Nephron progenitor cell (in vitro differentiated cells): ENCODE measurements around the gene TMTC2.

ENCODE experiments used
- DNase-seq: peaks from one replicate; pipeline ENCODE4 v3.0.0; 2021
- H3K27ac Mint-ChIP-seq: 2 replicates; pipeline ENCODE4 v1.8.0; 2021; ENCODE audit warnings: mild to moderate bottlenecking, moderate library complexity, mixed read lengths
- H3K27me3 Mint-ChIP-seq: 2 replicates; pipeline ENCODE4 v1.8.0; 2021; ENCODE audit warnings: mild to moderate bottlenecking, low read depth, mixed read lengths; ENCODE audit not compliant: poor library complexity
- H3K36me3 Mint-ChIP-seq: 2 replicates; pipeline ENCODE4 v1.8.0; 2021; ENCODE audit warnings: low read depth, mixed read lengths
- H3K4me1 Mint-ChIP-seq: 2 replicates; pipeline ENCODE4 v1.8.0; 2021; ENCODE audit warnings: mixed read lengths
- H3K4me3 Mint-ChIP-seq: 2 replicates; pipeline ENCODE4 v1.8.0; 2021; ENCODE audit warnings: mild to moderate bottlenecking, moderate library complexity, mixed read lengths
- H3K9me3 Mint-ChIP-seq: 2 replicates; pipeline ENCODE4 v1.8.0; 2021; ENCODE audit warnings: mild to moderate bottlenecking, moderate library complexity, mixed read lengths
- CTCF ChIP-seq: fragments of 200-600 bp; sonication (generic); IDR thresholded peaks from 2 replicates; pipeline ENCODE4 v1.5.0; 2021; ENCODE audit warnings: antibody characterized with exemption

Gene TMTC2

GRCh38 chr12:83181074-83181473, 494.4 kb downstream of the TMTC2 start:
- Mint-ChIP-seq H3K4me1 (peaks cover 1% of the 10 kb centered on the region), H3K27me3 (no peaks in the 10 kb centered on the region), H3K9me3 (no peaks in the 10 kb centered on the region), H3K27ac (no peak overlapping the region), H3K4me3 (no peak overlapping the region), H3K36me3 (no peaks in the 10 kb centered on the region)
- TF ChIP-seq CTCF, result no peak
- DNase-seq, result no peak

GRCh38 chr12:83183132-83183531, 496.4 kb downstream of the TMTC2 start:
- Mint-ChIP-seq H3K27me3 (no peaks in the 10 kb centered on the region), H3K36me3 (no peaks in the 10 kb centered on the region), H3K4me3 (no peak overlapping the region), H3K4me1 (peaks cover 5% of the 10 kb centered on the region), H3K27ac (no peak overlapping the region), H3K9me3 (no peaks in the 10 kb centered on the region)
- no peak for TF ChIP-seq CTCF
- DNase-seq, result no peak
